Testis (tissue), 2 donors: ENCODE data around the gene SART1.

Experiments
- CTCF ChIP-seq, 3 experiments: fragments of 450-650 bp in 2 of 3; fragments of 200-600 bp in 1 of 3; sonication (generic) in 1 of 3; IDR thresholded peaks; one replicate each; pipeline ENCODE4 v1.5.1; 2016 to 2019; ENCODE audit warnings: antibody characterized with exemption in 3 of 3, mild to moderate bottlenecking in 2 of 3, moderate library complexity in 1 of 3
- POLR2A ChIP-seq: fragments of 450-650 bp; IDR thresholded peaks from one replicate; pipeline ENCODE4 v1.6.1; 2017; ENCODE audit warnings: antibody characterized with exemption, mild to moderate bottlenecking, moderate library complexity

DNA sequence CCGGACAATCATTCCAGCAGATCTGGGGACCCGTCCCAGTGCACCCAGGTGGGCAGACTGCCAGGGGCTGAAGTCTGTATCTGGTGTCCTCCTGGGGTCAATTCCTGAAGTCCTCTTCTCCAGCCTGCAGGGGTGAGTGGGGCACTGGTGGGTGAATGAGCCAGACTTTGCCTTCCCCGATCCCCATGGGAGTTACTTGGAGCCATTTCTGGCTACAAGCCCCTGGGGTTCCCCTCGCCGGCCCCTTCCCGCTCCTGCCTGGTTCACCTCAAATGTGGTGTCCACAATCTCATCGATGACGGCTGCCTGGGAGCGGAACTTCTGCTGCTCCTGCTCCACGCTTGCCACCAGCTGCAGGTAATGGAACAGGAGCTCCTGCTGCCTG is 55.3 kb downstream of the SART1 start:
- TF ChIP-seq CTCF (IDR thresholded peaks at IDR 0.05) (no peak), POLR2A (no peak)
